DOHH2 (cell line): ENCODE results near the gene MISP.

Experiments
- H3F3A ChIP-seq: fragments of 200-600 bp; sonication (generic), shearing (Covaris generic); 2 replicates; pipeline ENCODE4 v1.6.0; 2016; ENCODE audit warnings: antibody characterized with exemption, mild to moderate bottlenecking; ENCODE audit not compliant: control insufficient read depth, insufficient read depth
- H3K27ac ChIP-seq: fragments of 200-600 bp; sonication (generic); 2 replicates; pipeline ENCODE4 v1.5.1; 2014; ENCODE audit warnings: low read depth, mild to moderate bottlenecking, low read length, moderate library complexity
- H3K27me3 ChIP-seq: fragments of 200-600 bp; sonication (generic); 2 replicates; pipeline ENCODE4 v1.6.1; 2014; ENCODE audit warnings: mild to moderate bottlenecking, low read length, mixed read lengths; ENCODE audit not compliant: control insufficient read depth
- H3K36me3 ChIP-seq: fragments of 200-600 bp; sonication (generic); 2 replicates; pipeline ENCODE4 v1.6.1; 2014; ENCODE audit warnings: mild to moderate bottlenecking, low read length, moderate library complexity, mixed read lengths; ENCODE audit not compliant: control insufficient read depth
- H3K4me1 ChIP-seq: fragments of 200-600 bp; sonication (generic); 2 replicates; pipeline ENCODE4 v1.6.1; 2014; ENCODE audit warnings: mild to moderate bottlenecking, low read length, mixed read lengths; ENCODE audit not compliant: control insufficient read depth
- H3K4me2 ChIP-seq: fragments of 200-600 bp; sonication (generic); 2 replicates; pipeline ENCODE4 v1.6.0; 2014; ENCODE audit warnings: mild to moderate bottlenecking, low read length, moderate library complexity
- H3K4me3 ChIP-seq: fragments of 200-600 bp; sonication (generic); 2 replicates; pipeline ENCODE4 v1.5.1; 2014; ENCODE audit warnings: mild to moderate bottlenecking, low read length, mixed read lengths
- H3K79me2 ChIP-seq: fragments of 200-600 bp; sonication (generic); 2 replicates; pipeline ENCODE4 v1.6.1; 2014; ENCODE audit warnings: mild to moderate bottlenecking, low read length, mixed read lengths; ENCODE audit not compliant: control insufficient read depth
- H3K9me2 ChIP-seq: fragments of 200-600 bp; sonication (generic); replicated peaks from 2 replicates; pipeline ENCODE4 v1.6.1; 2014; ENCODE audit warnings: mild to moderate bottlenecking, low read length, mixed read lengths; ENCODE audit not compliant: control insufficient read depth
- H3K9me3 ChIP-seq: fragments of 200-600 bp; sonication (generic); 2 replicates; pipeline ENCODE4 v1.6.1; 2014; ENCODE audit warnings: antibody characterized with exemption, low read length, mixed read lengths; ENCODE audit not compliant: control insufficient read depth, insufficient read depth
- H4K20me1 ChIP-seq: fragments of 200-600 bp; sonication (generic); 2 replicates; pipeline ENCODE4 v1.6.0; 2014; ENCODE audit warnings: low read depth, mild to moderate bottlenecking, antibody characterized with exemption, low read length, moderate library complexity; ENCODE audit not compliant: control insufficient read depth, insufficient read depth
- EZH2phosphoT487 ChIP-seq: fragments of 200-600 bp; sonication (generic); IDR thresholded peaks from 2 replicates; pipeline ENCODE4 v1.6.1; 2017; ENCODE audit warnings: borderline replicate concordance, mild to moderate bottlenecking, antibody characterized with exemption, low read length, moderate library complexity, mixed read lengths
- TF ChIP-seq, protein P1 (sequence below): fragments of 200-600 bp; sonication (generic); IDR thresholded peaks from one replicate; pipeline ENCODE4 v1.5.1; 2014; ENCODE audit warnings: antibody characterized with exemption, mild to moderate bottlenecking, low read depth, low read length; ENCODE audit not compliant: poor library complexity, severe bottlenecking

Gene MISP

GRCh38 chr19:746208-746819 is 4.6 kb upstream of the MISP start:
- no peaks in the 10 kb centered on the region for H3K79me2 ChIP-seq
- no peaks in the 10 kb centered on the region for H3F3A ChIP-seq
- H3K4me2 ChIP-seq = no peak overlapping the region
- no peaks in the 10 kb centered on the region for H3K36me3 ChIP-seq
- H3K9me2 ChIP-seq = no peaks in the 10 kb centered on the region
- no peaks in the 10 kb centered on the region; the same call in 1 of the 2 replicates for H3K4me1 ChIP-seq
- no peaks in the 10 kb centered on the region for H3K27me3 ChIP-seq
- no peak overlapping the region for H3K27ac ChIP-seq
- no peak overlapping the region for H3K4me3 ChIP-seq
- peaks cover 5% of the 10 kb centered on the region; the same call in 1 of the 2 replicates for H3K9me3 ChIP-seq
- H4K20me1 ChIP-seq = no peaks in the 10 kb centered on the region
- TF ChIP-seq EZH2phosphoT487 = no peak
- TF ChIP-seq, protein P1, sequence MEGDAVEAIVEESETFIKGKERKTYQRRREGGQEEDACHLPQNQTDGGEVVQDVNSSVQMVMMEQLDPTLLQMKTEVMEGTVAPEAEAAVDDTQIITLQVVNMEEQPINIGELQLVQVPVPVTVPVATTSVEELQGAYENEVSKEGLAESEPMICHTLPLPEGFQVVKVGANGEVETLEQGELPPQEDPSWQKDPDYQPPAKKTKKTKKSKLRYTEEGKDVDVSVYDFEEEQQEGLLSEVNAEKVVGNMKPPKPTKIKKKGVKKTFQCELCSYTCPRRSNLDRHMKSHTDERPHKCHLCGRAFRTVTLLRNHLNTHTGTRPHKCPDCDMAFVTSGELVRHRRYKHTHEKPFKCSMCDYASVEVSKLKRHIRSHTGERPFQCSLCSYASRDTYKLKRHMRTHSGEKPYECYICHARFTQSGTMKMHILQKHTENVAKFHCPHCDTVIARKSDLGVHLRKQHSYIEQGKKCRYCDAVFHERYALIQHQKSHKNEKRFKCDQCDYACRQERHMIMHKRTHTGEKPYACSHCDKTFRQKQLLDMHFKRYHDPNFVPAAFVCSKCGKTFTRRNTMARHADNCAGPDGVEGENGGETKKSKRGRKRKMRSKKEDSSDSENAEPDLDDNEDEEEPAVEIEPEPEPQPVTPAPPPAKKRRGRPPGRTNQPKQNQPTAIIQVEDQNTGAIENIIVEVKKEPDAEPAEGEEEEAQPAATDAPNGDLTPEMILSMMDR = no peak

- H3K9me3 ChIP-seq = peaks cover 5% of the 10 kb centered on the region; the same call in 1 of the 2 replicates
- TF ChIP-seq EZH2phosphoT487 = no peak
- TF ChIP-seq, protein P1 = no peak
- H3K4me1 ChIP-seq = no peaks in the 10 kb centered on the region; the same call in 1 of the 2 replicates
Observed at GRCh38 chr19:746956-747355, 4.0 kb upstream of the MISP start.

DNA sequence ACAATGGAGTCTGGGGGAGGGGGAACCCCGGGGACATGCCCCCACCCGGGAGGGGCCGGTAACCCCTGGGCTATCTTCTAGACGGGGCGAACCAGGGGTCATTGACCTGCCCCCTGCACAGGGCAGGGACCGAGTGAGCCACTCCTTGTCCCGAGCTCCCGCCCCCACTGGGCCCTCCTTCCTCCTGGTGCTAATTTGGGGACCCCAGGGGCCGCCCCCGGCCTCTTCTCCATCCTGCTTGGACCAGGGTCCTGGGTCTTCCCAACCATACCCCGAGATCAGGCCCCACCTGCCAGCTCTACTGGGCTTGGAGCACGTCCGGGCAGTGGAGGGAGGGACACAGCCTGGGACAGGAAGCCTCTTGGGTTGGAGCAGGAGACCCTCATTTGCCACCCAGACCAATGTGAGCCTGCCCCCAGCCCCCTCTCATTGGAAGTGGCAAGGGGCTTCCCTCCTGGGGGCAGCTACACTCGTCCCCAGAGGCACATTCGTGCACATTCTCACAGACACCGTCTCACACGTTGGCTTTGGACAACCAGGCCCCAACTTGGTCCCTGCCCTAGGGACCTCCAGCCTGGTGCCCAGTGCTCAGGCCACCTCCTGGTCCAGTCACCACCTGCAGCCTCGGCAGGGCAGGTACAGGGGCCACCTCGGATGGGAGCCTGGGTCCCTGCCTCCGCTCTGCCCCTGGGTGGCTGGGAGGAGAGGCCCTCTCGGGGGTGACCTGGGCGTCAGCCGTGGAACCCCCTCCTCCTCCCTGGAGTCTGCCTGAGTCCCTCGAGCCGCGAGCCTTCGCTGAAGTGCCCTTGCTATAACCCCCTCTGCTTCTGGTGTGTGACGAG is 3.3 kb upstream of the MISP start:
- H3K4me3 ChIP-seq = no peak overlapping the region
- H3K4me2 ChIP-seq = no peak overlapping the region
- no peaks in the 10 kb centered on the region for H3K9me2 ChIP-seq
- H4K20me1 ChIP-seq = no peaks in the 10 kb centered on the region
- no peaks in the 10 kb centered on the region for H3K27me3 ChIP-seq
- no peak for TF ChIP-seq EZH2phosphoT487
- TF ChIP-seq, protein P1 = no peak
- H3K4me1 ChIP-seq = no peaks in the 10 kb centered on the region; the same call in 1 of the 2 replicates
- no peaks in the 10 kb centered on the region for H3K36me3 ChIP-seq
- peaks cover 5% of the 10 kb centered on the region; the same call in 1 of the 2 replicates for H3K9me3 ChIP-seq
- no peaks in the 10 kb centered on the region for H3F3A ChIP-seq
- no peak overlapping the region for H3K27ac ChIP-seq
- no peaks in the 10 kb centered on the region for H3K79me2 ChIP-seq

More at GRCh38 chr19:746956-747355, 4.0 kb upstream of the MISP start:
- H3K36me3 ChIP-seq = no peaks in the 10 kb centered on the region
- H3K27ac ChIP-seq = no peak overlapping the region
- no peaks in the 10 kb centered on the region for H3K79me2 ChIP-seq
- no peaks in the 10 kb centered on the region for H3K27me3 ChIP-seq
- H3F3A ChIP-seq = no peaks in the 10 kb centered on the region
- H3K4me3 ChIP-seq = no peak overlapping the region
- no peaks in the 10 kb centered on the region for H4K20me1 ChIP-seq
- no peaks in the 10 kb centered on the region for H3K9me2 ChIP-seq
- no peak overlapping the region for H3K4me2 ChIP-seq
